Neural progenitor cell (in vitro differentiated cells): ENCODE data around the gene EVC2.

Experiments
- EZH2 ChIP-seq: fragments of 200-600 bp; sonication (generic); IDR thresholded peaks from 2 replicates; pipeline ENCODE4 v1.6.1; 2017; ENCODE audit warnings: antibody characterized with exemption, mild to moderate bottlenecking, moderate library complexity
- EZH2phosphoT487 ChIP-seq: fragments of 200-600 bp; sonication (generic); IDR thresholded peaks from 2 replicates; pipeline ENCODE4 v1.6.1; 2017; ENCODE audit warnings: antibody characterized with exemption
- TF ChIP-seq, protein P1 (sequence below): fragments of 200-600 bp; sonication (generic); IDR thresholded peaks from 2 replicates; pipeline ENCODE4 v1.5.1; 2017; ENCODE audit warnings: antibody characterized with exemption, mild to moderate bottlenecking

DNA sequence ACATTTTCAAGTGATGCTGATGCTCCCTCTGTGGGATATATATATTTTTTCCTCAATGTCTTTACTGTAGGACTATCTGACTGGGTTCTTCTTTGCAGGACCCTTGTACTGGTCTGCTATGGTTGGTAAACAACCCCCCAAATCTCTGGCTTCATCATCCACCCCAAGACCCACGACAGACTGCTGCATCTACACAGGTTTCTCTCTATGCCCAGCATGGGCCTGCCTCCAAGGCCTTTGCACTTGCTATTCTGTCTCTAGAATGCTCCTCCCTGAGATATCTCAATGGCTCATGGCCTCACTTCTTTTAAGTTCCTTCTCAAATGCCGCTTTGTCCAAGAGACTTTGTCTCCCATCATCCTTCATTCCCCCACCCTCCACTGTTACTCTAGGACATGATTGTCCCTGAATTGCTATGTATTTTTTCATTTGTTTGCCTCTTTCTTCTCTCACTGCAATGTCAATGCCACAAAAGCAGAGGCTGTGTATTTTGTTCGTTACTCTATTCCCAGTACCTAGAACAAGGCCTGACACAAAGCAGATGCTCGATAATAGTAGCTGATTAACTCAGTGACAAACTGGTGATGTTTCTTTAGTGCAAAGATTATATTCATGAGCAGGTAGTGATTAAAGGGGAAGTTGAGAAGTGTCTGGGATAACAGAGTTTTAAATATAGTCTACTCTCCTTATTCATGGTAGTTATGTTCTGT lies 9.2 kb upstream of the EVC2 start:
- TF ChIP-seq, protein P1, sequence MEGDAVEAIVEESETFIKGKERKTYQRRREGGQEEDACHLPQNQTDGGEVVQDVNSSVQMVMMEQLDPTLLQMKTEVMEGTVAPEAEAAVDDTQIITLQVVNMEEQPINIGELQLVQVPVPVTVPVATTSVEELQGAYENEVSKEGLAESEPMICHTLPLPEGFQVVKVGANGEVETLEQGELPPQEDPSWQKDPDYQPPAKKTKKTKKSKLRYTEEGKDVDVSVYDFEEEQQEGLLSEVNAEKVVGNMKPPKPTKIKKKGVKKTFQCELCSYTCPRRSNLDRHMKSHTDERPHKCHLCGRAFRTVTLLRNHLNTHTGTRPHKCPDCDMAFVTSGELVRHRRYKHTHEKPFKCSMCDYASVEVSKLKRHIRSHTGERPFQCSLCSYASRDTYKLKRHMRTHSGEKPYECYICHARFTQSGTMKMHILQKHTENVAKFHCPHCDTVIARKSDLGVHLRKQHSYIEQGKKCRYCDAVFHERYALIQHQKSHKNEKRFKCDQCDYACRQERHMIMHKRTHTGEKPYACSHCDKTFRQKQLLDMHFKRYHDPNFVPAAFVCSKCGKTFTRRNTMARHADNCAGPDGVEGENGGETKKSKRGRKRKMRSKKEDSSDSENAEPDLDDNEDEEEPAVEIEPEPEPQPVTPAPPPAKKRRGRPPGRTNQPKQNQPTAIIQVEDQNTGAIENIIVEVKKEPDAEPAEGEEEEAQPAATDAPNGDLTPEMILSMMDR: no peak
- TF ChIP-seq EZH2phosphoT487 (no peak), EZH2 (no peak)
